A673 (cell line): ENCODE measurements around the gene SLC38A9.

Experiments
- EZH2 ChIP-seq: fragments of 200-600 bp; sonication (generic); IDR thresholded peaks from 2 replicates; pipeline ENCODE4 v1.6.1; 2017; ENCODE audit warnings: borderline replicate concordance, low read depth, mild to moderate bottlenecking, mixed read lengths, antibody characterized with exemption, low read length; ENCODE audit not compliant: poor library complexity, severe bottlenecking
- TF ChIP-seq, protein P1 (sequence below): fragments of 300-800, 200-600 bp; sonication (generic); conservative IDR thresholded peaks from 2 replicates; pipeline ENCODE4 v1.5.1; 2017; ENCODE audit warnings: low read depth, mild to moderate bottlenecking, antibody characterized with exemption, low read length, moderate library complexity, mixed read lengths

DNA sequence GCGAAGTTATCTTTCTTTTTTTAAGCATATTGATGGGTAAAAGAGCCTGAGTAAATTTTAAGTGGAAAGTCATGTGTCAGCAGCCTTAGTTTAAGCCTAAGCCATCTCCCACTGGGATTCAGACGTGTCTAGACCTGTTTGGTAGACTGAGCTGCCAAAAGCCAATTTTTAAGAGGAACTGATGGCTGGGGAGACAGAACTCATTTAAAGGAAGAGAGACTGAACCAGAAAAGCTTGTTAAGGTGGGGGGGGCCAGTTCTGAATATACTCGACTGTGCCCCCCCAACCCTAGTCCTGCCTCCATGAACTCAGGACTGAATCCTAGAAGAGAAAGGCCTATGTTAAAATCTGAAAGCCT is 119.0 kb downstream of the SLC38A9 start:
- TF ChIP-seq, protein P1, sequence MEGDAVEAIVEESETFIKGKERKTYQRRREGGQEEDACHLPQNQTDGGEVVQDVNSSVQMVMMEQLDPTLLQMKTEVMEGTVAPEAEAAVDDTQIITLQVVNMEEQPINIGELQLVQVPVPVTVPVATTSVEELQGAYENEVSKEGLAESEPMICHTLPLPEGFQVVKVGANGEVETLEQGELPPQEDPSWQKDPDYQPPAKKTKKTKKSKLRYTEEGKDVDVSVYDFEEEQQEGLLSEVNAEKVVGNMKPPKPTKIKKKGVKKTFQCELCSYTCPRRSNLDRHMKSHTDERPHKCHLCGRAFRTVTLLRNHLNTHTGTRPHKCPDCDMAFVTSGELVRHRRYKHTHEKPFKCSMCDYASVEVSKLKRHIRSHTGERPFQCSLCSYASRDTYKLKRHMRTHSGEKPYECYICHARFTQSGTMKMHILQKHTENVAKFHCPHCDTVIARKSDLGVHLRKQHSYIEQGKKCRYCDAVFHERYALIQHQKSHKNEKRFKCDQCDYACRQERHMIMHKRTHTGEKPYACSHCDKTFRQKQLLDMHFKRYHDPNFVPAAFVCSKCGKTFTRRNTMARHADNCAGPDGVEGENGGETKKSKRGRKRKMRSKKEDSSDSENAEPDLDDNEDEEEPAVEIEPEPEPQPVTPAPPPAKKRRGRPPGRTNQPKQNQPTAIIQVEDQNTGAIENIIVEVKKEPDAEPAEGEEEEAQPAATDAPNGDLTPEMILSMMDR, result no peak
- TF ChIP-seq EZH2, result no peak
